KOPT-K1 (cell line): Measurements from ENCODE around the gene TTC23.

Experiments
- H3K27ac ChIP-seq: fragments of 200-600 bp; sonication (generic); 2 replicates; pipeline ENCODE4 v1.5.1; 2016; ENCODE audit warnings: antibody characterized with exemption, mild to moderate bottlenecking, low read depth, low read length; ENCODE audit not compliant: poor library complexity, severe bottlenecking
- H3K36me3 ChIP-seq: fragments of 200-600 bp; sonication (generic); 2 replicates; pipeline ENCODE4 v1.5.1; 2017; ENCODE audit warnings: antibody characterized with exemption, mild to moderate bottlenecking, low read length, moderate library complexity; ENCODE audit not compliant: insufficient read depth
- H3K9me3 ChIP-seq: fragments of 200-600 bp; sonication (generic); 2 replicates; pipeline ENCODE4 v1.5.1; 2017; ENCODE audit warnings: antibody characterized with exemption, low read length, mild to moderate bottlenecking; ENCODE audit not compliant: insufficient read depth, poor library complexity, severe bottlenecking

The TTC23 gene

GRCh38 chr15:99132122-99132521 lies 117.3 kb downstream of the TTC23 start:
- H3K36me3 ChIP-seq = no peaks in the 10 kb centered on the region
- H3K9me3 ChIP-seq = no peaks in the 10 kb centered on the region
- H3K27ac ChIP-seq = no peak overlapping the region

GRCh38 chr15:99131441-99132023 lies 117.8 kb downstream of the TTC23 start:
- Histone ChIP-seq H3K9me3 (no peaks in the 10 kb centered on the region), H3K27ac (no peak overlapping the region), H3K36me3 (no peaks in the 10 kb centered on the region)

- Histone ChIP-seq H3K36me3 (no peaks in the 10 kb centered on the region), H3K27ac (no peak overlapping the region), H3K9me3 (no peaks in the 10 kb centered on the region)
Observed at GRCh38 chr15:99130765-99131440, 118.5 kb downstream of the TTC23 start.

- Histone ChIP-seq H3K36me3 (no peaks in the 10 kb centered on the region), H3K27ac (no peak overlapping the region)
Observed at GRCh38 chr15:99130314-99130713, 119.1 kb downstream of the TTC23 start.

GRCh38 chr15:99129644-99130043 lies 119.7 kb downstream of the TTC23 start:
- Histone ChIP-seq H3K36me3 (no peaks in the 10 kb centered on the region), H3K9me3 (no peaks in the 10 kb centered on the region), H3K27ac (no peak overlapping the region)

More at GRCh38 chr15:99130314-99130713, 119.1 kb downstream of the TTC23 start:
- H3K9me3 ChIP-seq = no peaks in the 10 kb centered on the region

GRCh38 chr15:99128411-99128810 lies 121.0 kb downstream of the TTC23 start:
- Histone ChIP-seq H3K27ac (no peak overlapping the region), H3K36me3 (no peaks in the 10 kb centered on the region), H3K9me3 (no peaks in the 10 kb centered on the region)

- Histone ChIP-seq H3K36me3 (no peaks in the 10 kb centered on the region), H3K27ac (no peak overlapping the region)
Observed at GRCh38 chr15:99127773-99128172, 121.6 kb downstream of the TTC23 start.

GRCh38 chr15:99126930-99127329 lies 122.5 kb downstream of the TTC23 start:
- Histone ChIP-seq H3K36me3 (no peaks in the 10 kb centered on the region), H3K9me3 (no peaks in the 10 kb centered on the region), H3K27ac (no peak overlapping the region)

More at GRCh38 chr15:99127773-99128172, 121.6 kb downstream of the TTC23 start:
- H3K9me3 ChIP-seq = no peaks in the 10 kb centered on the region

GRCh38 chr15:99126131-99126588 lies 123.2 kb downstream of the TTC23 start:
- no peaks in the 10 kb centered on the region for H3K9me3 ChIP-seq
- H3K27ac ChIP-seq = no peak overlapping the region
- no peaks in the 10 kb centered on the region for H3K36me3 ChIP-seq

- no peaks in the 10 kb centered on the region for H3K36me3 ChIP-seq
- no peak overlapping the region for H3K27ac ChIP-seq
- no peaks in the 10 kb centered on the region for H3K9me3 ChIP-seq
Observed at GRCh38 chr15:99125061-99125891, 124.1 kb downstream of the TTC23 start.

- H3K27ac ChIP-seq = no peak overlapping the region
- H3K36me3 ChIP-seq = no peaks in the 10 kb centered on the region
Observed at GRCh38 chr15:99124641-99125040, 124.7 kb downstream of the TTC23 start.

GRCh38 chr15:99123713-99124451 lies 125.5 kb downstream of the TTC23 start:
- Histone ChIP-seq H3K9me3 (no peaks in the 10 kb centered on the region), H3K36me3 (no peaks in the 10 kb centered on the region), H3K27ac (no peak overlapping the region)

More at GRCh38 chr15:99124641-99125040, 124.7 kb downstream of the TTC23 start:
- no peaks in the 10 kb centered on the region for H3K9me3 ChIP-seq

- H3K9me3 ChIP-seq = no peaks in the 10 kb centered on the region
- H3K27ac ChIP-seq = no peak overlapping the region
- no peaks in the 10 kb centered on the region for H3K36me3 ChIP-seq
Observed at GRCh38 chr15:99122831-99123712, 126.3 kb downstream of the TTC23 start.
